Measurements from ENCODE around the gene RPS6KA4.

The RPS6KA4 gene

GRCh38 chr11:64384981-64385944 lies 26.3 kb downstream of the RPS6KA4 start:
- no peak for DNase-seq (ENCODE audit: low read depth in 2 of 3, low spot score in 2 of 3)

DNA sequence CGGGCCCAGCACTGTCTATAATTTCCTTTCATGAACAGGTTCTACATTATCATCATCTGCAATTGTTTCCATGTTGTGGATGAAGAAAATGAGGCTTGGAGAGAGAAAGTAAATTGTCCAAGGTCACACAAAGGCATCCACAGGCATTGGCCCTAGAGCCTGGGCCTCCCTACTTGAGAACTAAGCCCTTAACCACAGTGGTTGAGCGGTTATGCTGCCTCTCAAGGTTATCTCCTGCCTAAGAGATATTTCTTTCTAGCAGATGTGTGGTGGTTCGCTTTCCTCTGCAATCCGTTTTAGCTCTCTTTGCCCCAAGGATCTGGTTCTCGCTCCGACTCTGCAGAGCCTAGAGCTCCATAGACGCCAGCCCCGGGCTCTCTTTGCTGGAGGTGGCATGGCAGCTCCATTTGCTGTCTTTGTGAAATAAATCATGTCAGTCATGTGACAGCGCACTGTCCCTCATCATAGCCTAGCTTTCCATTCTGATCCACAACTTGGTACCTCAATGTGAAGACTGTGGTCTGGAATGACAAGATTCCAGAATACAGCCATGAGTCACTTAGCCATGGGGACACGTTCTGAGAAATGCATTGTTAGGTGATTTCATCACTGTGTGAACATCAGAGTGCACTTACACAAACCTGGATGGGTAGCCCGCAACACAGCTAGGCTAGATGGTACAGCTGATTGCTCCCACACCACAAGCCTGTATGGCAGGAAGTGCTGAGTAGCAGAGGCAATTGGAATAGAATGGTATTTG lies 27.2 kb downstream of the RPS6KA4 start:
- no peak for DNase-seq (ENCODE audit: low read depth in 2 of 3, low spot score in 2 of 3)

DNA sequence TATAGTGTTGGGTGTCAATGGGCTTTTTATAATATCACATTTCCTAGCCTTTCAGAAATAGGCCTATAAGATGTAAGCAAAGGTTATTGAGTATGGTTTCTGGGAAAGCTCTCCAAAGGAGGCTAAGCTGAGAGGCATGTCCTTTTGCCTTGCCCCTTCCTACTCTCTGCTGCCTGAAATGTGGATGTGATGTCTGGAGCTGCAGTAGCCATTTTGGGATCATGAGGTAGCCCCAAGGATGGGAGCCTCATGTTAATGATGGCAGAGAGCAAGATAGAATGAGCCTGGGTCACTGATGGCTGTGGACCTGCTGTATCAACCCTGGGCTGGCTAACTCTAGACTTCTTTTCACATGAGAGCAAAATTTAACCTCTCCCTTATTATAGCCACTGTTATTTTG lies 29.0 kb downstream of the RPS6KA4 start:
- DNase-seq (ENCODE audit: low read depth in 2 of 3, low spot score in 2 of 3): no peak

DNA sequence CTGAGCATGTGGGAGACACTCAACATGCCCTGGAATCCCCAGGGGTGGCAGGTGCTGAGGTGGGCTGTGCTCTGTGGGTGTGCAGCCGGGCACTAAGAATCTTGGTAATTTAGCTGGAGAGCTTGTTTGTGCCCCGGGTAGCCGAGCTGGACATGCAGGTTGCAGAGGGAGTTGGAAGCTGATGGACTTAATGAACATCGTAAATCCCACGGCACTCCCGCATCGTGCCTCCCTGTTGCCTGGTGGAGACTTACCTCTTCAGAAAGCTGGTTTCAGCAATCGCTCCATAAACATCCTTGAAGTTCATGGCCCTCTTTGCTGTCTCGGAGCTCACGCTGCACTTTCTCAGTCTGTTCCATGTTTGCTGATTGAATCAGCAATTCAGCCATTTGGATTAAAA lies 29.9 kb downstream of the RPS6KA4 start:
- no peak for DNase-seq (ENCODE audit: low read depth in 2 of 3, low spot score in 2 of 3)

- no peak for DNase-seq (ENCODE audit: low read depth in 2 of 3, low spot score in 2 of 3)
Measured at GRCh38 chr11:64389851-64390250, 30.9 kb downstream of the RPS6KA4 start.

DNA sequence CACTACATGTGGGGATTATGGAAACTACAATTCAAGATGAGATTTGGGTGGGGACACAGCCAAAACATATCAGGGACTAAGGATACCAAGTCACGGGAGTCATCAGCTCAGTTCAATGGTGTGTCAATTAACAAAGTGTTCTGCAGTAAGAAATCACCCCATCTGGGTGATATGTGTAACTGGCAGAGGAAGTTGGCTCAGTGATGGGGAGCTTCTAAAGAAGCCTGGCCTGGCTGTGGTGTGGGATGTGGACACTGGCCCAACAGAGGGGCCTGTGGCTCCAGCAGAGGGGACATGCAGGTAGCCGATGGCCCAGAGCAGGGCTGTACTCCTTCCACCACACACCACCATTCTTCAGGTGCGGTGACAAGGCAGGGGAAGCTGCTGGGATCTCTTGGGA lies 31.6 kb downstream of the RPS6KA4 start:
- no peak for DNase-seq (ENCODE audit: low read depth in 2 of 3, low spot score in 2 of 3)

- no peak for DNase-seq (ENCODE audit: low read depth in 2 of 3, low spot score in 2 of 3)
Measured at GRCh38 chr11:64391839-64392238, 32.9 kb downstream of the RPS6KA4 start.

DNA sequence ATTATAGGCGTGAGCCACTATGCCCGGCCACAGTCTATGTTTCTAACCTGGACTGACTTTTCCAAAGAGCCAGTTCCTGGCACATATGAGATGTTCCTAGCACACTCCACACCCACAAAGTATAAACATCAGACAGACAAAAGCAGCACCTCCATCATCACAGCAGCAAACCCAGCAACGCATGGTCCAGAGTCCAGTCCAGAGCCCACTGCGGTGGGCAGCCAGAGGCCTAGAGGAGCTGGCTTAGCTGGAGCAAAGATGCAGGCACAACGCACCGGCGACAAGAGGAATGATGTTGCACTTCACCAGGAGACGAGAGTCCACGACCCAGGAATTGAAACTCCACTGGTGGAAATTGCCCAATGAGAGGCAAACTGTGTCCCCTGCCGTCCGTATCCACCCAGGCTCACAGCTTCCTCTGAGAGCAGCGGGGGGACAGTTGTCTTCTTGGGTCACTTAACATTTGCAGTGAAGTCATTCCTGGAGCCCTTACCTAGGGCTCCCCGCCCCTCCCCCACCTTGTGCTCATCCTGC lies 36.6 kb downstream of the RPS6KA4 start:
- no peak for DNase-seq (ENCODE audit: low read depth in 2 of 3, low spot score in 2 of 3)

DNA sequence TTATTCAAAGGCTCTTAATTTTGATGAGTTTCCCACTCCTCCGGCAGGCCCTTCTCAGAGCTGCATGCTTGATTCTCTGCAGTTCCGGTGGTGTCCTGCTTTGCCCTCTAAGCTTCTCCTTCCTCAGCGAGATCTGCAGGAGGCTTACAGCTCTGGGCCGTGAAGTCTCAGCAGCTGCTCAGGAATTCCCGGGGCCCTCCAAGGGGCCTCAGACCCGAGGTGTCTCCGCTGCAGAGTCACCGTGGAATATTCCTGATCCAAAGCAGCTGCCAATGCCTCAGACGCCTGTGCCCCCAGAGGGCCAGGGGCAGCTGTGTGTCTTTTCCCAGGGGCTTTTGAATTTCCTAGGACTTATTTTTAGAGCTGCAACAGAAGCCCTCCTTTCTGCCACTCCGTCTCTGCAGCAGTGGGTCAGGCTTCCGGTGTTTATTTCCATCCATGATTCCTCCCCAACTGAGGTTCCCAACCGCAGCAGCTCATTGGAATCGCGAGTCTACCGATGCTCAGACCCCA lies 37.2 kb downstream of the RPS6KA4 start:
- DNase-seq (ENCODE audit: low read depth in 2 of 3, low spot score in 2 of 3): no peak

GRCh38 chr11:64400102-64400501 lies 41.1 kb downstream of the RPS6KA4 start:
- no peak for DNase-seq (ENCODE audit: low read depth in 2 of 3, low spot score in 2 of 3)

GRCh38 chr11:64400667-64401066 lies 41.7 kb downstream of the RPS6KA4 start:
- DNase-seq (ENCODE audit: low read depth in 2 of 3, low spot score in 2 of 3): no peak

GRCh38 chr11:64401775-64402174 lies 42.8 kb downstream of the RPS6KA4 start:
- DNase-seq (ENCODE audit: low read depth in 2 of 3, low spot score in 2 of 3): no peak

DNA sequence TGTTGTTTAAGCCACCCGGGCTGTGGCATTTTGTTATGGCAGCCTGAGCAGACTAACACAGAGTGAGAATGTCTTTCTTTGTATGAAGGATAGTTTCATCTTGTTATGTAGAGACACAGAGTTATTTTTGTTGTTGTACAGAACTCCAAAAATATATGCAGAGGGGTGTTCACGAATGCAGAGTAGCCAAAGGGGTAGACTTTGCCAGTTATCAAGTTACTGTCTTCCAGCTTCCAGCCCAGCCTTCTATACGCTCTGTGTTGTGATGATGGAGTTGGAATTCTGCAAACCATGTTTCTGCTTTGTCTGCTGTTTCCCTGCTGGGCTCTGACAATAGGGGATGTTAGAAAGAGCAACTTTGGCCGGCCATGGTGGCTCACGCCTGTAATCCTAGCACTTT lies 44.1 kb downstream of the RPS6KA4 start:
- no peak for DNase-seq (ENCODE audit: low read depth in 2 of 3, low spot score in 2 of 3)

DNA sequence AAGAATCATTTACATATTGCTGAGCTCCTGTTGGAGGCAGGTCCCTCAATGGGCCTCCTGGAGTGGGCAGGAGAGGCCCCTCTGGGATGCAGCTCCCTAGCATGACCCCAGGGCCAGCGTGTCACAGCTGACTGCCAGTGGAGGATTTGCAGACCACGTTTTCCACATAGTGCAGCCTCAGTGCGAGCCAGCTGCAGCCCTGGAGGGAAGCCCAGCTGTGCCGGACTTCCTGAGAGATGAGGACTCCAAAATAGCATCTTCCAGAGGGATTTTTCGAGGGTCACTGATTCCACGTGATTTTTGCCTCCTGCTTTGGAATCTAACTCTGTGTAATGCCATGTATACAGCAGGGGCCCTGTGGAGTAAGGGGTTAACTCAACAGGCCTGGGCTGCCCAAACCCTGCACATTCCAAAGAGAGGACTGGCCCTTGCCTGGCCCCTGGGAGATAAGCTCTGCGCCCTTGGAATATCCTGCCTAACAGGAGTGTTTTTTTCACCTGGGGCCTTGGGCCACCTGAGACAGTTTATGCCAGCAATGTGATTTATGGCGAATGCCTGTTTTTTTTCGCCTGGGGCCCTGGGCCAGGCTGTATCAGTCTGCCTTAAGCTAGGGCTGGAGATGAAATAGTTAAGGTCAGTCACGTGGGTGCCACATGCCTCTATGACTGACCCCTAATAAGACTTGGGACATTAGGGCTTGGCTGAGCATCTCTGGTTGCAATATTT lies 47.4 kb downstream of the RPS6KA4 start:
- DNase-seq (ENCODE audit: low read depth in 2 of 3, low spot score in 2 of 3): no peak

GRCh38 chr11:64407221-64407620 lies 48.3 kb downstream of the RPS6KA4 start:
- DNase-seq (ENCODE audit: low read depth in 2 of 3, low spot score in 2 of 3): no peak

- DNase-seq (ENCODE audit: low read depth in 2 of 3, low spot score in 2 of 3): no peak
Measured at GRCh38 chr11:64407630-64408029, 48.7 kb downstream of the RPS6KA4 start.

GRCh38 chr11:64409278-64409677 lies 50.3 kb downstream of the RPS6KA4 start:
- DNase-seq (ENCODE audit: low read depth in 2 of 3, low spot score in 2 of 3): no peak

GRCh38 chr11:64409707-64410403 lies 50.9 kb downstream of the RPS6KA4 start:
- no peak for DNase-seq (ENCODE audit: low read depth in 2 of 3, low spot score in 2 of 3)

- no peak for DNase-seq (ENCODE audit: low read depth in 2 of 3, low spot score in 2 of 3)
Measured at GRCh38 chr11:64410404-64410734, 51.4 kb downstream of the RPS6KA4 start.

GRCh38 chr11:64413417-64413816 lies 54.5 kb downstream of the RPS6KA4 start:
- no peak for DNase-seq (ENCODE audit: low read depth in 2 of 3, low spot score in 2 of 3)

DNA sequence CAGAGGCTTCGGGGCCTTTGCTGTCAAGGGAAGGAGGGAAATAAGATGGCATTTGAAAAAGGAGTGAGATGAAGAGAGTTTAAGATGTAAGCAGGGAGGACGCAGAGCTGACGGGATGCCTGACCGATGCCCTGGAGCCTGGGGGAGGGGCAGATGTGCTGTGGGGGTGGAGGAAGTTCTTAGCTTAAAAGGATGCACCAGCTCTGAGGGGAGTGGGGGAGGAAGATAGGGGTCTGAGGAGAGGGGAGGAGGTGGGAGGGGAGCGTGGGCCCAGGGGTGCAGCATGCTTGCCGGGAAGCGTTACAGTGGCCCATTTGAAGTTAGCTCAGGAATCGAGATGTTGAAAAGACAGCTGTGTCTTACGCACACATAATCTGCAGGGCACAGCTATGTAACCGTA lies 56.3 kb downstream of the RPS6KA4 start:
- DNase-seq (ENCODE audit: low read depth in 2 of 3, low spot score in 2 of 3): no peak

Measured in activated CD8-positive, alpha-beta memory T cell treated with anti-CD3 and anti-CD28 coated beads for 48 hours (primary cell).